ENCODE measurements around the gene IKZF4.
A peak's percentile ranks its signal among the peaks of the same experiment; 100 is the strongest.
"Not testable (repeated sequence)": the region's sequence is repeated elsewhere in the genome, so short reads cannot be mapped to it uniquely, and the experiment has no call there.

IKZF4 gene

GRCh38 chr12:55999522-55999921, 21.3 kb upstream of the IKZF4 start:
- DNase-seq (ENCODE audit: low read depth in 2 of 2) = not testable (repeated sequence)

- not testable (repeated sequence) for DNase-seq (ENCODE audit: low read depth in 2 of 2)
Observed at GRCh38 chr12:55999999-56000540, 20.8 kb upstream of the IKZF4 start.

GRCh38 chr12:56001487-56002100, 19.2 kb upstream of the IKZF4 start:
- DNase-seq (ENCODE audit: low read depth in 2 of 2) = no peak

GRCh38 chr12:56003376-56003775, 17.5 kb upstream of the IKZF4 start:
- not testable (repeated sequence) for DNase-seq (ENCODE audit: low read depth in 2 of 2)

GRCh38 chr12:56004211-56004610, 16.6 kb upstream of the IKZF4 start:
- no peak for DNase-seq (ENCODE audit: low read depth in 2 of 2)

- DNase-seq (ENCODE audit: low read depth in 2 of 2) = peak; percentile 42 to 52
Observed at GRCh38 chr12:56007564-56008559, 13.0 kb upstream of the IKZF4 start.

GRCh38 chr12:56010111-56010570, 10.7 kb upstream of the IKZF4 start:
- DNase-seq (ENCODE audit: low read depth in 2 of 2) = no peak

- DNase-seq (ENCODE audit: low read depth in 2 of 2) = no peak
Observed at GRCh38 chr12:56011509-56012090, 9.2 kb upstream of the IKZF4 start.

- DNase-seq (ENCODE audit: low read depth in 2 of 2) = no peak
Observed at GRCh38 chr12:56013482-56013881, 7.4 kb upstream of the IKZF4 start.

GRCh38 chr12:56014205-56014604, 6.6 kb upstream of the IKZF4 start:
- no peak for DNase-seq (ENCODE audit: low read depth in 2 of 2)

- DNase-seq (ENCODE audit: low read depth in 2 of 2) = no peak
Observed at GRCh38 chr12:56017181-56017580, 3.7 kb upstream of the IKZF4 start.

- DNase-seq (ENCODE audit: low read depth in 2 of 2) = no peak
Observed at GRCh38 chr12:56018356-56018755, 2.5 kb upstream of the IKZF4 start.

- no peak for DNase-seq (ENCODE audit: low read depth in 2 of 2)
Observed at GRCh38 chr12:56021889-56022497, 1.1 kb downstream of the IKZF4 start.

- DNase-seq (ENCODE audit: low read depth in 2 of 2) = no peak
Observed at GRCh38 chr12:56028511-56029165, 7.8 kb downstream of the IKZF4 start.

- DNase-seq (ENCODE audit: low read depth in 2 of 2) = no peak
Observed at GRCh38 chr12:56029166-56029519, 8.3 kb downstream of the IKZF4 start.

GRCh38 chr12:56029666-56030293, 8.9 kb downstream of the IKZF4 start:
- no peak for DNase-seq (ENCODE audit: low read depth in 2 of 2)

GRCh38 chr12:56031987-56032386, 11.1 kb downstream of the IKZF4 start:
- no peak for DNase-seq (ENCODE audit: low read depth in 2 of 2)

- no peak for DNase-seq (ENCODE audit: low read depth in 2 of 2)
Observed at GRCh38 chr12:56034586-56035332, 13.9 kb downstream of the IKZF4 start.

GRCh38 chr12:56037161-56037560, 16.3 kb downstream of the IKZF4 start:
- DNase-seq (ENCODE audit: low read depth in 2 of 2) = no peak

GRCh38 chr12:56038022-56038655, 17.3 kb downstream of the IKZF4 start:
- no peak for DNase-seq (ENCODE audit: low read depth in 2 of 2)
